K562 (cell line): Measurements from ENCODE around the gene TM9SF4. TPM values are rescaled to one million over a fixed set of nuclear protein-coding genes. Genes with fewer than 3 reads are reported as not detected.

Experiments used
- ATAC-seq: fragments of 200-7000 bp; cut with Tn5 transposase; 3 replicates; pipeline ENCODE4 v1.9.1; 2020; ENCODE audit warnings: moderate library complexity
- BruUV-seq: library from RNA; stranded (reverse); fragments of 400-500 nt; replicated peaks from 2 replicates; lab custom pipeline; 2021; lab: Mats Ljungman, UMichigan
- CTCF ChIA-PET: fragments of 300-600 bp; formaldehyde crosslinking; extraction: SDS; loops from one replicate; lab custom pipeline; 2021; ENCODE audit warnings: low intra/inter-chr PET ratio; lab: Yijun Ruan, JAX
- POLR2A ChIA-PET: fragments of 300-600, 350-650 bp; sonication (Branson Sonifier 250); formaldehyde crosslinking; extraction: SDS; loops from one replicate; lab custom pipeline; 2021; ENCODE audit warnings: antibody characterized with exemption, inconsistent platforms; lab: Yijun Ruan, JAX
- DNase-seq, 4 experiments: peaks; one replicate each; pipeline versions ENCODE4 v3.0.0 to v3.0.0-alpha.2; 2011 to 2018; ENCODE audit warnings: low spot score in 3 of 4, mixed read lengths in 3 of 4; ENCODE audit errors: extremely low read depth in 1 of 4
- FAIRE-seq: peaks from 2 replicates; lab custom pipeline; 2011; peaks lifted over from hg19 to GRCh38; lab: Jason Lieb, UNC
- H2AFZ ChIP-seq: 2 replicates; pipeline ENCODE4 v1.6.0; 2011; ENCODE audit warnings: low read depth, low read length, control low read depth, inconsistent platforms
- H3K27ac ChIP-seq: fragments of 200-600 bp; 3 replicates; pipeline ENCODE4 v1.8.0; 2011; ENCODE audit warnings: low read depth, mild to moderate bottlenecking, control low read depth, inconsistent platforms, low read length, moderate library complexity, mixed read lengths; ENCODE audit errors: extremely low read depth
- H3K27me3 ChIP-seq, 2 experiments: fragments of 300-600 bp in 1 of 2; 2 replicates in 1 of 2; 3 replicates in 1 of 2; pipeline versions ENCODE4 v1.6.0 to v1.8.0; 2011; ENCODE audit warnings: inconsistent platforms in 2 of 2, low read length in 2 of 2, mild to moderate bottlenecking in 1 of 2, mixed read lengths in 1 of 2, moderate library complexity in 1 of 2; ENCODE audit not compliant: control insufficient read depth in 2 of 2, insufficient read depth in 2 of 2
- H3K36me3 ChIP-seq: fragments of 300-600 bp; 3 replicates; pipeline ENCODE4 v1.8.0; 2011; ENCODE audit warnings: mild to moderate bottlenecking, low read length, inconsistent platforms; ENCODE audit not compliant: control insufficient read depth, insufficient read depth
- H3K4me1 ChIP-seq, 2 experiments: fragments of 200-600 bp in 1 of 2; replicated peaks in 1 of 2; 2 replicates in 1 of 2; 3 replicates in 1 of 2; pipeline versions ENCODE4 v1.5.1 to v1.8.0; 2011; ENCODE audit warnings: inconsistent platforms in 2 of 2, low read length in 2 of 2, mild to moderate bottlenecking in 1 of 2, mixed read lengths in 1 of 2, moderate library complexity in 1 of 2; ENCODE audit not compliant: control insufficient read depth in 2 of 2, insufficient read depth in 2 of 2
- H3K4me2 ChIP-seq: 2 replicates; pipeline ENCODE4 v1.6.1; 2011; ENCODE audit warnings: low read length, control low read depth, inconsistent platforms, mixed read lengths; ENCODE audit not compliant: insufficient read depth
- H3K4me3 ChIP-seq: fragments of 200-600 bp; sonication (generic), shearing (Covaris generic); 2 replicates; pipeline ENCODE4 v1.5.1; 2016; ENCODE audit warnings: control low read depth, inconsistent platforms
- H3K79me2 ChIP-seq: fragments of 200-600 bp; 3 replicates; pipeline ENCODE4 v1.8.0; 2011; ENCODE audit warnings: low read length, inconsistent platforms; ENCODE audit not compliant: control insufficient read depth, insufficient read depth
- H3K9ac ChIP-seq, 2 experiments: 2 replicates each; pipeline versions ENCODE4 v1.6.0 to v1.6.1; 2011; ENCODE audit warnings: low read depth in 2 of 2, low read length in 2 of 2, control low read depth in 1 of 2, inconsistent platforms in 1 of 2, mild to moderate bottlenecking in 1 of 2, mixed read lengths in 1 of 2; ENCODE audit not compliant: insufficient read depth in 1 of 2
- H3K9me1 ChIP-seq: one replicate; pipeline ENCODE4 v1.6.0; 2011; ENCODE audit warnings: inconsistent platforms, mild to moderate bottlenecking, low read length, moderate library complexity; ENCODE audit not compliant: control insufficient read depth, insufficient read depth
- H3K9me3 ChIP-seq: replicated peaks from 2 replicates; pipeline ENCODE4 v1.5.1; 2011; ENCODE audit warnings: low read depth, low read length, inconsistent platforms; ENCODE audit not compliant: control insufficient read depth, insufficient read depth
- H4K20me1 ChIP-seq: replicated peaks from 2 replicates; pipeline ENCODE4 v1.6.1; 2011; ENCODE audit warnings: low read length, inconsistent platforms, mixed read lengths; ENCODE audit not compliant: control insufficient read depth, insufficient read depth
- CBFA2T2 ChIP-seq: fragments of 450-650 bp; conservative IDR thresholded peaks from 2 replicates; pipeline ENCODE4 v1.6.1; 2017; ENCODE audit warnings: mild to moderate bottlenecking
- ETS2 ChIP-seq: IDR thresholded peaks from 2 replicates; pipeline ENCODE4 v1.6.1; 2016; ENCODE audit warnings: borderline replicate concordance, missing genetic modification characterization, mild to moderate bottlenecking, moderate library complexity, missing compliant biosample characterization; ENCODE audit not compliant: poor library complexity, severe bottlenecking
- GTF2A2 ChIP-seq: IDR thresholded peaks from 2 replicates; pipeline ENCODE4 v1.6.1; 2016; ENCODE audit warnings: mild to moderate bottlenecking, missing genetic modification characterization, missing compliant biosample characterization
- JUND ChIP-seq, 2 experiments: IDR thresholded peaks; 2 replicates in 1 of 2; 3 replicates in 1 of 2; pipeline ENCODE4 v1.6.1; 2011; ENCODE audit warnings: borderline replicate concordance in 2 of 2, low read depth in 2 of 2, low read length in 2 of 2, improper control_type of control experiment in 1 of 2, missing biosample characterization in 1 of 2, missing genetic modification characterization in 1 of 2, missing genetic modification reagents in 1 of 2
- KLF13 ChIP-seq: fragments of 450-650 bp; IDR thresholded peaks from 2 replicates; pipeline ENCODE4 v1.6.1; 2016; ENCODE audit warnings: missing genetic modification characterization, low read depth, mild to moderate bottlenecking, missing compliant biosample characterization, moderate library complexity, borderline replicate concordance
- POLR2AphosphoS2 ChIP-seq: IDR thresholded peaks from 2 replicates; pipeline ENCODE4 v1.6.1; 2012; ENCODE audit warnings: low read length, improper control_type of control experiment
- SAP30 ChIP-seq: fragments of 200-600 bp; sonication (generic); IDR thresholded peaks from 2 replicates; pipeline ENCODE4 v1.6.1; 2012; ENCODE audit warnings: borderline replicate concordance, low read depth, mild to moderate bottlenecking, moderate library complexity, low read length, control low read depth, inconsistent platforms; ENCODE audit not compliant: insufficient read depth, poor library complexity, severe bottlenecking
- SMC3 ChIP-seq: conservative IDR thresholded peaks from 2 replicates; pipeline ENCODE4 v1.6.1; 2011; ENCODE audit warnings: low read depth, low read length, improper control_type of control experiment; ENCODE audit not compliant: insufficient read depth
- ZFPM2 ChIP-seq: fragments of 250-450 bp; sonication (Bioruptor Pico); IDR thresholded peaks from 2 replicates; pipeline ENCODE4 v1.5.1; 2022; ENCODE audit warnings: mild to moderate bottlenecking
- ZKSCAN1 ChIP-seq: fragments of 150-350 bp; IDR thresholded peaks from 2 replicates; pipeline ENCODE4 v1.6.1; 2016; ENCODE audit warnings: low read depth, low read length
- ZNF121 ChIP-seq: sonication (generic); formaldehyde crosslinking; conservative IDR thresholded peaks from 2 replicates; pipeline ENCODE4 v1.8.0; 2022; ENCODE audit warnings: missing genetic modification reagents
- ZNF140 ChIP-seq: fragments of 250-450 bp; sonication (Bioruptor Pico); IDR thresholded peaks from 2 replicates; pipeline ENCODE4 v1.8.0; 2021; ENCODE audit warnings: moderate library complexity, mild to moderate bottlenecking, inconsistent platforms
- ZNF316 ChIP-seq: fragments of 450-650 bp; IDR thresholded peaks from 2 replicates; pipeline ENCODE4 v1.6.1; 2016
- WGBS: fragments of 100-300 bp; shearing (Covaris generic); methylation state at CpG from one replicate; pipeline ENCODE4 v1.1.6; 2016; ENCODE audit warnings: low coverage, mixed read lengths; ENCODE audit not compliant: insufficient coverage; ENCODE audit errors: missing lambda C conversion rate; 5-methylcytosine and 5-hydroxymethylcytosine counted together
- in situ Hi-C: fragments of 300-500 bp; cut with MboI; formaldehyde crosslinking; loops from 4 replicates; pipeline ENCODE4 v1.15.0; 2018; ENCODE audit warnings: inconsistent platforms, mixed read lengths
- intact Hi-C: fragments of 100-400 bp; cut with micrococcal nuclease; formaldehyde crosslinking; loops from 2 replicates; pipeline ENCODE4 v1.14.2; 2022
- polyA plus RNA-seq, 8 experiments: library from polyadenylated mRNA; depleted of rRNA in 4 of 8; stranded (reverse) in 5 of 8; unstranded in 3 of 8; fragments of >200 nt; fragmentation: Nextera tagmentation in 2 of 8; fragmentation: Illumina TruSeq in 1 of 8; extraction: Ambion mirVana in 2 of 8; extraction: Trizol in 1 of 8; gene quantifications; 2 replicates each; pipeline versions ENCODE4 v1.2.1 to v1.2.3, GENCODE V29; 2011 to 2014; ENCODE audit warnings: inconsistent platforms in 1 of 8, missing spikeins in 1 of 8
- total RNA-seq, 7 experiments: library from RNA; depleted of rRNA in 6 of 7; stranded (reverse); fragments of >200 nt in 6 of 7; fragmentation: Illumina TruSeq in 2 of 7; extraction: Trizol in 2 of 7; gene quantifications; 2 replicates each; pipeline versions ENCODE4 v1.2.1 to v1.2.3, GENCODE V29; 2011 to 2021; ENCODE audit warnings: low replicate concordance in 1 of 7
- TF ChIP-seq, protein P1 (sequence below): fragments of 450-650 bp; formaldehyde crosslinking; IDR thresholded peaks from 2 replicates; pipeline ENCODE4 v1.4.0; 2020; ENCODE audit warnings: mild to moderate bottlenecking
- TF ChIP-seq, protein P2 (sequence below): IDR thresholded peaks from 2 replicates; pipeline ENCODE4 v1.6.1; 2011; ENCODE audit not compliant: insufficient read length; ENCODE audit errors: extremely low read depth

The TM9SF4 gene
- total and polyA plus RNA-seq, 9 of the 15 experiments (the other 6 are each of a cell fraction or from before 2014, with no cell fraction given), result 14.5 to 46.3 (median 26.9) TPM

DNA sequence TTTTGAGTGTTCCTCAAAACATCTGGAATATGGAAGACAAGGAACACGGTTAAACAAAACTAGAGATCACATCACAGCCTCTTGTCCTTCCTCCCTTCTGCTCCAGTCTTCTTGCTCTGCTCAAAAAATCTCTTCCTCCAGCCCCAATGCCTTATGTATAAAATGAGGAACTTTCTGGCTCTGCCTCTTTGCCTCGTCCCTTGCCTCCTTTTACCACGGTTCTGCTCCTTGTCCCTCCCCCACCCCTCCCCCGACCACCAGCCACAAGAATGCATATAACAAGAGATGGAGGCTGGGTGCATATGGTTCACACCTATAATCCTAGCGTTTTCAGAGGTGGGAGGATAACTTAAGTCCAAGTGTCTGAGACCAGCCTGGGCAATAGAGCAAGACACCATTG is 54.4 kb downstream of the TM9SF4 start:
- Histone ChIP-seq H3K79me2 (no peaks in the 10 kb centered on the region), H3K9ac (no peak overlapping the region), H3K9me1 (no peaks in the 10 kb centered on the region), H3K4me1 (peaks cover 10 to 20% of the 10 kb centered on the region in 2 experiments), H3K36me3 (peaks cover 69% of the 10 kb centered on the region), H2AFZ (no peak overlapping the region), H3K27ac (no peak overlapping the region), H3K4me3 (no peak overlapping the region), H3K9me3 (no peaks in the 10 kb centered on the region), H3K27me3 (no peaks in the 10 kb centered on the region), H3K4me2 (no peak overlapping the region), H4K20me1 (no peaks in the 10 kb centered on the region)
- TF ChIP-seq, protein P1, sequence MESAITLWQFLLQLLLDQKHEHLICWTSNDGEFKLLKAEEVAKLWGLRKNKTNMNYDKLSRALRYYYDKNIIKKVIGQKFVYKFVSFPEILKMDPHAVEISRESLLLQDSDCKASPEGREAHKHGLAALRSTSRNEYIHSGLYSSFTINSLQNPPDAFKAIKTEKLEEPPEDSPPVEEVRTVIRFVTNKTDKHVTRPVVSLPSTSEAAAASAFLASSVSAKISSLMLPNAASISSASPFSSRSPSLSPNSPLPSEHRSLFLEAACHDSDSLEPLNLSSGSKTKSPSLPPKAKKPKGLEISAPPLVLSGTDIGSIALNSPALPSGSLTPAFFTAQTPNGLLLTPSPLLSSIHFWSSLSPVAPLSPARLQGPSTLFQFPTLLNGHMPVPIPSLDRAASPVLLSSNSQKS (CRISPR knock-in tag), result no peak
- TF ChIP-seq POLR2AphosphoS2, result no peak
- no peak for TF ChIP-seq ZNF316
- TF ChIP-seq KLF13 (tag), result no peak
- no peak for TF ChIP-seq GTF2A2
- no peak for TF ChIP-seq SAP30
- TF ChIP-seq SMC3, result no peak
- no peak for TF ChIP-seq ZNF140 (CRISPR knock-in tag)
- no peak for TF ChIP-seq ZFPM2 (CRISPR knock-in tag)
- TF ChIP-seq ZKSCAN1, result no peak
- TF ChIP-seq CBFA2T2, result no peak
- no peak for TF ChIP-seq JUND (IDR thresholded peaks at IDR 0.05; ENCODE audit: borderline replicate concordance, low read depth, low read length)
- TF ChIP-seq JUND (tag; IDR thresholded peaks at IDR 0.05; ENCODE audit: borderline replicate concordance, low read depth, low read length), result no peak
- TF ChIP-seq, protein P2, sequence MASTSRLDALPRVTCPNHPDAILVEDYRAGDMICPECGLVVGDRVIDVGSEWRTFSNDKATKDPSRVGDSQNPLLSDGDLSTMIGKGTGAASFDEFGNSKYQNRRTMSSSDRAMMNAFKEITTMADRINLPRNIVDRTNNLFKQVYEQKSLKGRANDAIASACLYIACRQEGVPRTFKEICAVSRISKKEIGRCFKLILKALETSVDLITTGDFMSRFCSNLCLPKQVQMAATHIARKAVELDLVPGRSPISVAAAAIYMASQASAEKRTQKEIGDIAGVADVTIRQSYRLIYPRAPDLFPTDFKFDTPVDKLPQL, result no peak
- no peak for TF ChIP-seq ETS2
- TF ChIP-seq ZNF121 (CRISPR knock-in tag), result no peak
- WGBS, result 50% methylated on average over 2 of the region's 5 CpGs
- POLR2A ChIA-PET, result no interaction called here
- in situ Hi-C loops (loop anchor here (25.0 kb wide), 1 partner anchor 498 kb away; the partner anchor contains the start of gene C20orf203), intact Hi-C loops (no loop called here)
- DNase-seq, result no peak
- CTCF ChIA-PET, result no interaction called here
- BruUV-seq, result no TSS peak
- FAIRE-seq, result no peak
- ATAC-seq, result no peak
